ENCODE measurements around the gene PGS1.
A peak's percentile ranks its signal among the peaks of the same experiment; 100 is the strongest.

The PGS1 gene

GRCh38 chr17:78364436-78365281, 13.8 kb upstream of the PGS1 start:
- peak; percentile 65 to 75 for DNase-seq

GRCh38 chr17:78365561-78366108, 12.8 kb upstream of the PGS1 start:
- no peak for DNase-seq

- DNase-seq = no peak
These were observed 12.2 kb upstream of the PGS1 start for GRCh38 chr17:78366109-78366848.

- no peak for DNase-seq
These were observed 11.3 kb upstream of the PGS1 start for GRCh38 chr17:78367193-78367592.

GRCh38 chr17:78368348-78368747, 10.1 kb upstream of the PGS1 start:
- DNase-seq = no peak

- DNase-seq = no peak
These were observed 9.5 kb upstream of the PGS1 start for GRCh38 chr17:78368854-78369495.

- no peak for DNase-seq
These were observed 8.6 kb upstream of the PGS1 start for GRCh38 chr17:78369791-78370381.

- DNase-seq = no peak
These were observed 7.4 kb upstream of the PGS1 start for GRCh38 chr17:78371056-78371455.

GRCh38 chr17:78372841-78373240, 5.6 kb upstream of the PGS1 start:
- no peak for DNase-seq

- DNase-seq = no peak
These were observed 4.3 kb upstream of the PGS1 start for GRCh38 chr17:78374189-78374588.

GRCh38 chr17:78374631-78375274, 3.7 kb upstream of the PGS1 start:
- no peak for DNase-seq

- DNase-seq = no peak
These were observed 2.9 kb upstream of the PGS1 start for GRCh38 chr17:78375401-78376151.

- DNase-seq = no peak
These were observed 2.3 kb upstream of the PGS1 start for GRCh38 chr17:78376161-78376560.

GRCh38 chr17:78377858-78378224, 608 bp upstream of the PGS1 start:
- DNase-seq = no peak

GRCh38 chr17:78379131-78379491, 662 bp downstream of the PGS1 start:
- peak in 1 of 2 experiments; percentile 46 for DNase-seq

GRCh38 chr17:78380370-78380769, 1.9 kb downstream of the PGS1 start:
- DNase-seq = no peak

- peak; percentile 61 to 69 for DNase-seq
These were observed 3.3 kb downstream of the PGS1 start for GRCh38 chr17:78381601-78382232.

- peak; percentile 81 to 85 for DNase-seq
These were observed 5.4 kb downstream of the PGS1 start for GRCh38 chr17:78383725-78384471.

GRCh38 chr17:78384479-78385175, 6.2 kb downstream of the PGS1 start:
- peak; percentile 56 to 57 for DNase-seq

Data from activated T-cell treated with anti-CD3 and anti-CD28 coated beads, Interleukin-2, amount 50 U/mL, for 48 hours (primary cell).